Epithelial cell of esophagus (primary cell): ENCODE data around the gene ANKRD49.

Source experiments
- DNase-seq: peaks from one replicate; pipeline ENCODE4 v3.0.0; 2010; ENCODE audit warnings: low read depth
- H3K4me3 ChIP-seq: 2 replicates; pipeline ENCODE4 v1.5.1; 2011; ENCODE audit warnings: mild to moderate bottlenecking, low read length, control low read depth
- CTCF ChIP-seq: IDR thresholded peaks from 2 replicates; pipeline ENCODE4 v1.5.1; 2011; ENCODE audit warnings: low read depth, mild to moderate bottlenecking, low read length, control low read depth, inconsistent platforms; ENCODE audit not compliant: insufficient read depth; ENCODE audit errors: missing control alignments

The ANKRD49 gene

GRCh38 chr11:94539420-94539819 is 45.6 kb downstream of the ANKRD49 start:
- no peak for TF ChIP-seq CTCF
- H3K4me3 ChIP-seq = no peak overlapping the region
- peak; percentile 32 for DNase-seq

- peak within 1 kb of the TSS; percentile 14 for H3K4me3 ChIP-seq
- peak; percentile 71 for DNase-seq
- no peak for TF ChIP-seq CTCF
These were observed 50.2 kb downstream of the ANKRD49 start, which contains the start of gene FUT4 for GRCh38 chr11:94543695-94544645. FUT4 (plus strand) TSS chr11:94543921; CDS start chr11:94544134, 213 bp downstream.

GRCh38 chr11:94544646-94545263 is 51.0 kb downstream of the ANKRD49 start:
- no peak for DNase-seq
- H3K4me3 ChIP-seq = no peak overlapping the region
- TF ChIP-seq CTCF = no peak

GRCh38 chr11:94545264-94546161 is 51.7 kb downstream of the ANKRD49 start:
- DNase-seq = peak; percentile 58
- H3K4me3 ChIP-seq = no peak overlapping the region
- TF ChIP-seq CTCF = no peak

- H3K4me3 ChIP-seq = no peak overlapping the region
- DNase-seq = no peak
- no peak for TF ChIP-seq CTCF
These were observed 52.3 kb downstream of the ANKRD49 start for GRCh38 chr11:94546162-94546470.

GRCh38 chr11:94546886-94547285 is 53.1 kb downstream of the ANKRD49 start:
- TF ChIP-seq CTCF = peak; percentile 4
- peak; percentile 63 for DNase-seq
- H3K4me3 ChIP-seq = no peak overlapping the region
